Activated naive CD8-positive, alpha-beta T cell (primary cell): ENCODE results near the gene PCID2.

Experiments
- H3K27ac Mint-ChIP-seq: one replicate; pipeline ENCODE4 v1.8.0; 2021; ENCODE audit warnings: mixed read lengths
- H3K27me3 Mint-ChIP-seq: one replicate; pipeline ENCODE4 v1.8.0; 2021; ENCODE audit warnings: mixed read lengths
- H3K36me3 Mint-ChIP-seq: one replicate; pipeline ENCODE4 v1.8.0; 2021; ENCODE audit warnings: mixed read lengths
- H3K4me1 Mint-ChIP-seq: one replicate; pipeline ENCODE4 v1.8.0; 2021; ENCODE audit warnings: low read depth, mixed read lengths
- H3K4me3 Mint-ChIP-seq: one replicate; pipeline ENCODE4 v1.8.0; 2021; ENCODE audit warnings: mild to moderate bottlenecking, mixed read lengths
- H3K9me3 Mint-ChIP-seq: one replicate; pipeline ENCODE4 v1.8.0; 2021; ENCODE audit warnings: low read depth, mixed read lengths

The PCID2 gene

GRCh38 chr13:113207890-113208420 is 514 bp downstream of the PCID2 start:
- H3K4me3 Mint-ChIP-seq: peak overlapping the region; percentile 96
- H3K9me3 Mint-ChIP-seq: no peaks in the 10 kb centered on the region
- H3K4me1 Mint-ChIP-seq: peaks cover 65% of the 10 kb centered on the region
- no peaks in the 10 kb centered on the region for H3K27me3 Mint-ChIP-seq
- H3K27ac Mint-ChIP-seq: peak overlapping the region; percentile 93
- H3K36me3 Mint-ChIP-seq: peaks cover 12% of the 10 kb centered on the region

GRCh38 chr13:113207460-113207859 is 1.0 kb downstream of the PCID2 start:
- Mint-ChIP-seq H3K4me3 (peak overlapping the region; percentile 96), H3K27me3 (no peaks in the 10 kb centered on the region), H3K36me3 (peaks cover 12% of the 10 kb centered on the region), H3K27ac (peak overlapping the region; percentile 93), H3K4me1 (peaks cover 66% of the 10 kb centered on the region), H3K9me3 (no peaks in the 10 kb centered on the region)

- peaks cover 57% of the 10 kb centered on the region for H3K4me1 Mint-ChIP-seq
- H3K27ac Mint-ChIP-seq: peak overlapping the region; percentile 69
Measured at GRCh38 chr13:113205428-113205931, 3.0 kb downstream of the PCID2 start.

GRCh38 chr13:113204378-113204734 is 4.1 kb downstream of the PCID2 start:
- Mint-ChIP-seq H3K27ac (no peak overlapping the region), H3K4me3 (no peak overlapping the region), H3K9me3 (no peaks in the 10 kb centered on the region), H3K27me3 (no peaks in the 10 kb centered on the region), H3K36me3 (peaks cover 11% of the 10 kb centered on the region), H3K4me1 (peaks cover 57% of the 10 kb centered on the region)

More at GRCh38 chr13:113205428-113205931, 3.0 kb downstream of the PCID2 start:
- Mint-ChIP-seq H3K4me3 (peak overlapping the region; percentile 96), H3K27me3 (no peaks in the 10 kb centered on the region), H3K36me3 (peaks cover 9% of the 10 kb centered on the region), H3K9me3 (no peaks in the 10 kb centered on the region)

GRCh38 chr13:113203507-113204377 is 4.7 kb downstream of the PCID2 start:
- Mint-ChIP-seq H3K4me3 (no peak overlapping the region), H3K27ac (peak overlapping the region; percentile 34), H3K27me3 (no peaks in the 10 kb centered on the region), H3K4me1 (peaks cover 57% of the 10 kb centered on the region), H3K9me3 (no peaks in the 10 kb centered on the region), H3K36me3 (peaks cover 11% of the 10 kb centered on the region)

- peak overlapping the region; percentile 65 for H3K27ac Mint-ChIP-seq
- no peaks in the 10 kb centered on the region for H3K27me3 Mint-ChIP-seq
- no peaks in the 10 kb centered on the region for H3K9me3 Mint-ChIP-seq
- H3K4me1 Mint-ChIP-seq: peaks cover 57% of the 10 kb centered on the region
- peak overlapping the region; percentile 10 for H3K4me3 Mint-ChIP-seq
- H3K36me3 Mint-ChIP-seq: peaks cover 11% of the 10 kb centered on the region
Measured at GRCh38 chr13:113202912-113203311, 5.6 kb downstream of the PCID2 start.

- Mint-ChIP-seq H3K36me3 (peaks cover 9% of the 10 kb centered on the region), H3K27ac (no peak overlapping the region), H3K27me3 (no peaks in the 10 kb centered on the region), H3K9me3 (no peaks in the 10 kb centered on the region), H3K4me1 (peaks cover 46% of the 10 kb centered on the region), H3K4me3 (no peak overlapping the region)
Measured at GRCh38 chr13:113201815-113202214, 6.7 kb downstream of the PCID2 start.

GRCh38 chr13:113196970-113197737 is 11.3 kb downstream of the PCID2 start:
- no peak overlapping the region for H3K27ac Mint-ChIP-seq
- H3K4me3 Mint-ChIP-seq: no peak overlapping the region

GRCh38 chr13:113195360-113195759 is 13.1 kb downstream of the PCID2 start:
- H3K4me1 Mint-ChIP-seq: peaks cover 1% of the 10 kb centered on the region
- no peak overlapping the region for H3K27ac Mint-ChIP-seq
- peaks cover 6% of the 10 kb centered on the region for H3K36me3 Mint-ChIP-seq
- H3K9me3 Mint-ChIP-seq: no peaks in the 10 kb centered on the region
- no peaks in the 10 kb centered on the region for H3K27me3 Mint-ChIP-seq
- H3K4me3 Mint-ChIP-seq: no peak overlapping the region

More at GRCh38 chr13:113196970-113197737, 11.3 kb downstream of the PCID2 start:
- no peaks in the 10 kb centered on the region for H3K9me3 Mint-ChIP-seq
- peaks cover 5% of the 10 kb centered on the region for H3K4me1 Mint-ChIP-seq
- H3K36me3 Mint-ChIP-seq: peaks cover 8% of the 10 kb centered on the region
- no peaks in the 10 kb centered on the region for H3K27me3 Mint-ChIP-seq

GRCh38 chr13:113192902-113193301 is 15.6 kb downstream of the PCID2 start:
- H3K9me3 Mint-ChIP-seq: no peaks in the 10 kb centered on the region
- peaks cover 12% of the 10 kb centered on the region for H3K36me3 Mint-ChIP-seq
- no peak overlapping the region for H3K27ac Mint-ChIP-seq
- H3K4me3 Mint-ChIP-seq: no peak overlapping the region
- H3K27me3 Mint-ChIP-seq: no peaks in the 10 kb centered on the region
- H3K4me1 Mint-ChIP-seq: peaks cover 7% of the 10 kb centered on the region

- Mint-ChIP-seq H3K4me3 (no peak overlapping the region), H3K27ac (no peak overlapping the region), H3K9me3 (no peaks in the 10 kb centered on the region), H3K36me3 (peaks cover 15% of the 10 kb centered on the region), H3K4me1 (peaks cover 13% of the 10 kb centered on the region), H3K27me3 (no peaks in the 10 kb centered on the region)
Measured at GRCh38 chr13:113192279-113192678, 16.2 kb downstream of the PCID2 start.

GRCh38 chr13:113190181-113190580 is 18.3 kb downstream of the PCID2 start:
- Mint-ChIP-seq H3K36me3 (peaks cover 17% of the 10 kb centered on the region), H3K27ac (no peak overlapping the region), H3K9me3 (no peaks in the 10 kb centered on the region), H3K4me3 (no peak overlapping the region), H3K4me1 (peaks cover 29% of the 10 kb centered on the region), H3K27me3 (no peaks in the 10 kb centered on the region)

GRCh38 chr13:113187883-113188665 is 20.4 kb downstream of the PCID2 start:
- Mint-ChIP-seq H3K4me1 (peaks cover 46% of the 10 kb centered on the region), H3K9me3 (no peaks in the 10 kb centered on the region), H3K27ac (peak overlapping the region; percentile 82), H3K4me3 (no peak overlapping the region), H3K36me3 (peaks cover 19% of the 10 kb centered on the region), H3K27me3 (no peaks in the 10 kb centered on the region)

- H3K4me1 Mint-ChIP-seq: peaks cover 50% of the 10 kb centered on the region
- H3K27me3 Mint-ChIP-seq: no peaks in the 10 kb centered on the region
- no peaks in the 10 kb centered on the region for H3K9me3 Mint-ChIP-seq
- H3K36me3 Mint-ChIP-seq: peaks cover 19% of the 10 kb centered on the region
- peak overlapping the region; percentile 30 for H3K4me3 Mint-ChIP-seq
- peak overlapping the region; percentile 82 for H3K27ac Mint-ChIP-seq
Measured at GRCh38 chr13:113187263-113187669, 21.2 kb downstream of the PCID2 start.
